Neural cell (in vitro differentiated cells): ENCODE results near the gene CPB2. TPM values are rescaled to one million over a fixed set of nuclear protein-coding genes. Genes with fewer than 3 reads are reported as not detected.

Source experiments
- H2AFZ ChIP-seq: fragments of 200-600, 300-800 bp; sonication (generic), shearing (Covaris generic); 2 replicates; pipeline ENCODE4 v1.6.0; 2014; ENCODE audit warnings: low read depth, mild to moderate bottlenecking, antibody characterized with exemption, low read length, moderate library complexity
- H3F3A ChIP-seq: fragments of 200-600 bp; shearing (Covaris generic); 2 replicates; pipeline ENCODE4 v1.6.1; 2016; ENCODE audit warnings: mild to moderate bottlenecking, moderate library complexity, mixed read lengths, antibody characterized with exemption, low read length; ENCODE audit not compliant: insufficient read depth, poor library complexity, severe bottlenecking
- H3K27ac ChIP-seq: fragments of 200-600, 300-800 bp; sonication (generic), shearing (Covaris generic); 2 replicates; pipeline ENCODE4 v1.5.1; 2014; ENCODE audit warnings: mild to moderate bottlenecking, low read length, moderate library complexity
- H3K27me3 ChIP-seq: fragments of 300-800, 200-600 bp; sonication (generic), shearing (Covaris generic); 2 replicates; pipeline ENCODE4 v1.6.0; 2014; ENCODE audit warnings: mild to moderate bottlenecking, low read depth, low read length, moderate library complexity; ENCODE audit not compliant: insufficient read depth
- H3K36me3 ChIP-seq: fragments of 300-800, 200-600 bp; sonication (generic), shearing (Covaris generic); 2 replicates; pipeline ENCODE4 v1.5.1; 2014; ENCODE audit warnings: mild to moderate bottlenecking, antibody characterized with exemption, low read length, moderate library complexity; ENCODE audit not compliant: insufficient read depth
- H3K4me2 ChIP-seq: fragments of 300-800, 200-600 bp; sonication (generic), shearing (Covaris generic); 2 replicates; pipeline ENCODE4 v1.6.0; 2014; ENCODE audit warnings: mild to moderate bottlenecking, low read length
- H3K4me3 ChIP-seq: fragments of 300-800, 200-600 bp; sonication (generic), shearing (Covaris generic); 2 replicates; pipeline ENCODE4 v1.5.1; 2014; ENCODE audit warnings: mild to moderate bottlenecking, low read length, moderate library complexity
- H3K79me2 ChIP-seq: fragments of 200-600 bp; shearing (Covaris generic); replicated peaks from 2 replicates; pipeline ENCODE4 v1.6.0; 2014; ENCODE audit warnings: mild to moderate bottlenecking, low read length, moderate library complexity; ENCODE audit not compliant: insufficient read depth
- H3K9ac ChIP-seq: fragments of 300-800, 200-600 bp; sonication (generic), shearing (Covaris generic); 2 replicates; pipeline ENCODE4 v1.6.1; 2016; ENCODE audit warnings: mild to moderate bottlenecking, low read length, mixed read lengths
- H3K9me2 ChIP-seq: fragments of 200-600 bp; shearing (Covaris generic); 2 replicates; pipeline ENCODE4 v1.6.1; 2016; ENCODE audit warnings: mild to moderate bottlenecking, low read length, mixed read lengths; ENCODE audit not compliant: insufficient read depth
- H3K9me3 ChIP-seq: fragments of 200-600, 300-800 bp; sonication (generic), shearing (Covaris generic); 2 replicates; pipeline ENCODE4 v1.6.1; 2016; ENCODE audit warnings: mild to moderate bottlenecking, mixed run types, low read length, moderate library complexity, mixed read lengths
- H4K20me1 ChIP-seq: fragments of 200-600 bp; shearing (Covaris generic); 2 replicates; pipeline ENCODE4 v1.6.1; 2016; ENCODE audit warnings: mild to moderate bottlenecking, mixed run types; ENCODE audit not compliant: insufficient read depth
- EP300 ChIP-seq: fragments of 450-650 bp; conservative IDR thresholded peaks from 2 replicates; pipeline ENCODE4 v1.6.1; 2014; ENCODE audit warnings: antibody characterized with exemption, mild to moderate bottlenecking, moderate library complexity; ENCODE audit not compliant: poor library complexity, severe bottlenecking
- EZH2 ChIP-seq: fragments of 200-600, 300-800 bp; shearing (Covaris generic), sonication (generic); IDR thresholded peaks from 2 replicates; pipeline ENCODE4 v1.6.1; 2014; ENCODE audit warnings: antibody characterized with exemption, low read length, borderline replicate concordance, mild to moderate bottlenecking; ENCODE audit not compliant: insufficient read depth, poor library complexity, severe bottlenecking
- MXI1 ChIP-seq: fragments of 450-650 bp; conservative IDR thresholded peaks from 2 replicates; pipeline ENCODE4 v1.6.1; 2014; ENCODE audit warnings: antibody characterized with exemption, mild to moderate bottlenecking; ENCODE audit not compliant: poor library complexity, severe bottlenecking
- POLR2AphosphoS5 ChIP-seq: IDR thresholded peaks from 2 replicates; pipeline ENCODE4 v1.6.1; 2012
- RAD21 ChIP-seq: fragments of 450-650 bp; conservative IDR thresholded peaks from 2 replicates; pipeline ENCODE4 v1.6.1; 2014; ENCODE audit warnings: antibody characterized with exemption, mild to moderate bottlenecking, moderate library complexity
- SMC3 ChIP-seq: fragments of 450-650 bp; conservative IDR thresholded peaks from 2 replicates; pipeline ENCODE4 v1.6.1; 2014; ENCODE audit warnings: antibody characterized with exemption, mild to moderate bottlenecking, moderate library complexity; ENCODE audit not compliant: poor library complexity
- TAF1 ChIP-seq: IDR thresholded peaks from 2 replicates; pipeline ENCODE4 v1.6.1; 2012; ENCODE audit warnings: low read depth
- polyA plus RNA-seq: library from polyadenylated mRNA; depleted of rRNA; stranded (reverse); fragments of >200 nt; gene quantifications from 2 replicates; pipeline ENCODE4 v1.2.3, GENCODE V29; 2014
- TF ChIP-seq, protein P1 (sequence below): IDR thresholded peaks from 2 replicates; pipeline ENCODE4 v1.6.1; 2012; ENCODE audit warnings: borderline replicate concordance
- TF ChIP-seq, protein P2 (sequence below): fragments of 450-650 bp; IDR thresholded peaks from 2 replicates; pipeline ENCODE4 v1.5.1; 2014; ENCODE audit warnings: antibody characterized with exemption, mild to moderate bottlenecking, moderate library complexity; ENCODE audit not compliant: poor library complexity, severe bottlenecking

The CPB2 gene
- polyA plus RNA-seq, 1 donor from 2014 or later: not detected

- H3K79me2 ChIP-seq: no peaks in the 10 kb centered on the region
- no peak overlapping the region for H3K9ac ChIP-seq
- H3K36me3 ChIP-seq: no peaks in the 10 kb centered on the region
- no peak overlapping the region for H3K4me3 ChIP-seq
- no peaks in the 10 kb centered on the region for H3F3A ChIP-seq
- no peaks in the 10 kb centered on the region for H4K20me1 ChIP-seq
- no peak for TF ChIP-seq TAF1
- TF ChIP-seq EZH2: no peak
- no peak for TF ChIP-seq EP300
- no peak overlapping the region for H2AFZ ChIP-seq
- no peaks in the 10 kb centered on the region for H3K9me2 ChIP-seq
- H3K27me3 ChIP-seq: no peaks in the 10 kb centered on the region
- no peaks in the 10 kb centered on the region for H3K9me3 ChIP-seq
- H3K27ac ChIP-seq: no peak overlapping the region
- no peak overlapping the region for H3K4me2 ChIP-seq
These were observed 1.8 kb downstream of the CPB2 start for GRCh38 chr13:46103037-46103436.

DNA sequence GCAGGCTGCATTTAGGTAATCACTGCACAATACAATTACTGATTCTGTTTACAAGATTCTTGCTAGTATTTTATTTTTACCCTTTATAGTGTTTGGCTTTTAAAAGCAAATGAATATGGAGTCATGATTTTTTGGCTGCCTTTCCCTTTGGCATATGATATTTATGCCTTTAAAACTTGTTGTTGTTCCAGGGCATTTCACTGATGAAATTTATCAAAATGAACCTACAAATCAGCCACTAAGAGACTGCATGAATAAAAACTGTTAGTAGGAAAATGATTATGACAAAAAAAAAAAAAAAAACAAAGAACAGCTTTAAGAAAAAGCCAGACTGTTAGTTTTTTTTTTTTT lies 2.6 kb downstream of the CPB2 start:
- Histone ChIP-seq H3K4me2 (no peak overlapping the region), H3K27ac (no peak overlapping the region), H3K79me2 (no peaks in the 10 kb centered on the region), H3K4me3 (no peak overlapping the region), H3K27me3 (no peaks in the 10 kb centered on the region), H3K36me3 (no peaks in the 10 kb centered on the region), H3K9me3 (no peaks in the 10 kb centered on the region), H3K9me2 (no peaks in the 10 kb centered on the region), H3F3A (no peaks in the 10 kb centered on the region), H3K9ac (no peak overlapping the region), H2AFZ (no peak overlapping the region), H4K20me1 (no peaks in the 10 kb centered on the region)
- TF ChIP-seq SMC3: no peak
- TF ChIP-seq, protein P1, sequence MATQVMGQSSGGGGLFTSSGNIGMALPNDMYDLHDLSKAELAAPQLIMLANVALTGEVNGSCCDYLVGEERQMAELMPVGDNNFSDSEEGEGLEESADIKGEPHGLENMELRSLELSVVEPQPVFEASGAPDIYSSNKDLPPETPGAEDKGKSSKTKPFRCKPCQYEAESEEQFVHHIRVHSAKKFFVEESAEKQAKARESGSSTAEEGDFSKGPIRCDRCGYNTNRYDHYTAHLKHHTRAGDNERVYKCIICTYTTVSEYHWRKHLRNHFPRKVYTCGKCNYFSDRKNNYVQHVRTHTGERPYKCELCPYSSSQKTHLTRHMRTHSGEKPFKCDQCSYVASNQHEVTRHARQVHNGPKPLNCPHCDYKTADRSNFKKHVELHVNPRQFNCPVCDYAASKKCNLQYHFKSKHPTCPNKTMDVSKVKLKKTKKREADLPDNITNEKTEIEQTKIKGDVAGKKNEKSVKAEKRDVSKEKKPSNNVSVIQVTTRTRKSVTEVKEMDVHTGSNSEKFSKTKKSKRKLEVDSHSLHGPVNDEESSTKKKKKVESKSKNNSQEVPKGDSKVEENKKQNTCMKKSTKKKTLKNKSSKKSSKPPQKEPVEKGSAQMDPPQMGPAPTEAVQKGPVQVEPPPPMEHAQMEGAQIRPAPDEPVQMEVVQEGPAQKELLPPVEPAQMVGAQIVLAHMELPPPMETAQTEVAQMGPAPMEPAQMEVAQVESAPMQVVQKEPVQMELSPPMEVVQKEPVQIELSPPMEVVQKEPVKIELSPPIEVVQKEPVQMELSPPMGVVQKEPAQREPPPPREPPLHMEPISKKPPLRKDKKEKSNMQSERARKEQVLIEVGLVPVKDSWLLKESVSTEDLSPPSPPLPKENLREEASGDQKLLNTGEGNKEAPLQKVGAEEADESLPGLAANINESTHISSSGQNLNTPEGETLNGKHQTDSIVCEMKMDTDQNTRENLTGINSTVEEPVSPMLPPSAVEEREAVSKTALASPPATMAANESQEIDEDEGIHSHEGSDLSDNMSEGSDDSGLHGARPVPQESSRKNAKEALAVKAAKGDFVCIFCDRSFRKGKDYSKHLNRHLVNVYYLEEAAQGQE: no peak
- TF ChIP-seq EP300: no peak
- no peak for TF ChIP-seq RAD21
- TF ChIP-seq POLR2AphosphoS5: no peak
- TF ChIP-seq EZH2: no peak
- no peak for TF ChIP-seq TAF1
- TF ChIP-seq MXI1: no peak

GRCh38 chr13:46101484-46102254 lies 3.2 kb downstream of the CPB2 start:
- Histone ChIP-seq H3K4me3 (no peak overlapping the region), H4K20me1 (no peaks in the 10 kb centered on the region), H3K9ac (no peak overlapping the region), H3K36me3 (no peaks in the 10 kb centered on the region), H3K27ac (no peak overlapping the region), H2AFZ (no peak overlapping the region), H3K9me2 (no peaks in the 10 kb centered on the region), H3F3A (no peaks in the 10 kb centered on the region), H3K79me2 (no peaks in the 10 kb centered on the region), H3K27me3 (no peaks in the 10 kb centered on the region), H3K9me3 (no peaks in the 10 kb centered on the region), H3K4me2 (no peak overlapping the region)
- TF ChIP-seq, protein P1: no peak
- TF ChIP-seq EP300 (no peak), SMC3 (no peak), POLR2AphosphoS5 (no peak), TAF1 (no peak), EZH2 (no peak), MXI1 (no peak), RAD21 (no peak)
- TF ChIP-seq, protein P2, sequence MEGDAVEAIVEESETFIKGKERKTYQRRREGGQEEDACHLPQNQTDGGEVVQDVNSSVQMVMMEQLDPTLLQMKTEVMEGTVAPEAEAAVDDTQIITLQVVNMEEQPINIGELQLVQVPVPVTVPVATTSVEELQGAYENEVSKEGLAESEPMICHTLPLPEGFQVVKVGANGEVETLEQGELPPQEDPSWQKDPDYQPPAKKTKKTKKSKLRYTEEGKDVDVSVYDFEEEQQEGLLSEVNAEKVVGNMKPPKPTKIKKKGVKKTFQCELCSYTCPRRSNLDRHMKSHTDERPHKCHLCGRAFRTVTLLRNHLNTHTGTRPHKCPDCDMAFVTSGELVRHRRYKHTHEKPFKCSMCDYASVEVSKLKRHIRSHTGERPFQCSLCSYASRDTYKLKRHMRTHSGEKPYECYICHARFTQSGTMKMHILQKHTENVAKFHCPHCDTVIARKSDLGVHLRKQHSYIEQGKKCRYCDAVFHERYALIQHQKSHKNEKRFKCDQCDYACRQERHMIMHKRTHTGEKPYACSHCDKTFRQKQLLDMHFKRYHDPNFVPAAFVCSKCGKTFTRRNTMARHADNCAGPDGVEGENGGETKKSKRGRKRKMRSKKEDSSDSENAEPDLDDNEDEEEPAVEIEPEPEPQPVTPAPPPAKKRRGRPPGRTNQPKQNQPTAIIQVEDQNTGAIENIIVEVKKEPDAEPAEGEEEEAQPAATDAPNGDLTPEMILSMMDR: no peak
